HG03039 (cell line): ENCODE results near the gene GRID1.

Experiments used
- ATAC-seq: cut with Tn5 transposase; IDR thresholded peaks from one replicate; pipeline ENCODE4 v1.9.1; 2021; ENCODE audit warnings: mild to moderate bottlenecking, moderate library complexity; ENCODE audit not compliant: unreplicated experiment

Gene GRID1

DNA sequence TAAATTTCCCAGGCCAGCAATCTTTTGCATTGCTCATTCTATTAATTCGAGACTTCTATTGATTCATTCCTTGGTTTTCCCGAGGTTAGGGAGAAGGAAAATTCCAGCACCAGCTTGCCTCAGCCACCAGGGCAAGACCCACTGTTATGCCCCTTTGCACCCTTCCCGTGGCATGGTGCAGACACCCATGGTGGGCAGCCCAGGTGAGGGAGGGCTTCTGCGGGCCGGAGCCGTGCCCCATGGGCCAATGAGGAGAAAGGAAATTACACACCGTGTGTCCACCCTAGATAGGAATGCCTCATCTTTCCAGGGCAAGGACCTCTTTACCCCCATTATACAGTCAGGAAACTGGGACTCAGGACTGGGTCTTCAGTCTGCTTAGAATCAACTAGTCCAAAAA lies 4.5 kb upstream of the GRID1 start:
- no peak for ATAC-seq

DNA sequence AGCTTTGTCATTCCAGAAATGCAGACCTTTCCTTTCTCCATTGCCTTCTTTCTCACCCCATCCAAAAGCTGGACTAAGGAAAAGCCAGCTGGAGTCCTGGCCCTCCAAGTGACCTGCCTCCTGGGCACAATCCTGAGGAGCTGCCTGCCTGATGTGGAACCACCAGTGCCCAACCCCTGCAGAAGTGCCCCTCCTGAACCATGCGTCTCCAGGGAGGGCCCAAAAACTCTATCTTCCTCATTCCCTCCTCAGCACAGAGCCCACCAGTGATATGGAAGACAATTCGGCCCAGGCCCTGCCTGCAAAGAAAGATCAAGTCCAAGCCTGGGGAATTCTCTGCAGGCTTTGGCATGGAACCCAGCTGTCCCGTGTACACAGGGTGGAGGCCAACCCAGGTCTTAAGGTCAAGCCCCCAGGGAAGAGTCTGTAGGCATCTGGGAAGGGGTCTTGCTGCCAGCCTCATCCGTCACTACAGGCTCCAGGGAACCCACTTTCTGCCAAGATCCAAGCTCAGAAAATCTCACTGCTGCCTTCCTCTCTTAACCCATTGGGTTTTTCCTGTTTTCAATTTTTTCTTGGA lies 3.5 kb upstream of the GRID1 start:
- ATAC-seq: no peak

DNA sequence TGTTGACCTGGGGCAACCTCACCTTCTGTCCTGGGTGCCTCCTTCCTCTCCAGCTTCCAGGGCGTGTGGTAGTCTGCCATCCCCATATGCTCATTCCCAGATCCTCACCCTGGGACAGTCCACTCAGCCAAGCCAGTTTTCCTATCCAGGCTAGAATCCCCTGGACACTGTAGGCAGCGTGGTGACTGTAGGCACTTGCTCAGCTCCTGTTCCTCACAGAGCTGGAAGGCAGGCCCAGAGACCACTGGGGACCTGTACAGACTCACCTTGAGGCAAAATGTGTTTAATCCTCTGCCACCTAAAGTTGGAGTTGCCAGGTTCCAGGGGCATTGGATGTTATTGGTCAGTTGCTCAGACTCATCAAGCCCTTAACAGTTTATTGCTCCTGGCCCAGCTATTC lies 2.4 kb upstream of the GRID1 start:
- no peak for ATAC-seq

- no peak for ATAC-seq
Measured at GRCh38 chr10:86368046-86368445, 1.5 kb upstream of the GRID1 start.

DNA sequence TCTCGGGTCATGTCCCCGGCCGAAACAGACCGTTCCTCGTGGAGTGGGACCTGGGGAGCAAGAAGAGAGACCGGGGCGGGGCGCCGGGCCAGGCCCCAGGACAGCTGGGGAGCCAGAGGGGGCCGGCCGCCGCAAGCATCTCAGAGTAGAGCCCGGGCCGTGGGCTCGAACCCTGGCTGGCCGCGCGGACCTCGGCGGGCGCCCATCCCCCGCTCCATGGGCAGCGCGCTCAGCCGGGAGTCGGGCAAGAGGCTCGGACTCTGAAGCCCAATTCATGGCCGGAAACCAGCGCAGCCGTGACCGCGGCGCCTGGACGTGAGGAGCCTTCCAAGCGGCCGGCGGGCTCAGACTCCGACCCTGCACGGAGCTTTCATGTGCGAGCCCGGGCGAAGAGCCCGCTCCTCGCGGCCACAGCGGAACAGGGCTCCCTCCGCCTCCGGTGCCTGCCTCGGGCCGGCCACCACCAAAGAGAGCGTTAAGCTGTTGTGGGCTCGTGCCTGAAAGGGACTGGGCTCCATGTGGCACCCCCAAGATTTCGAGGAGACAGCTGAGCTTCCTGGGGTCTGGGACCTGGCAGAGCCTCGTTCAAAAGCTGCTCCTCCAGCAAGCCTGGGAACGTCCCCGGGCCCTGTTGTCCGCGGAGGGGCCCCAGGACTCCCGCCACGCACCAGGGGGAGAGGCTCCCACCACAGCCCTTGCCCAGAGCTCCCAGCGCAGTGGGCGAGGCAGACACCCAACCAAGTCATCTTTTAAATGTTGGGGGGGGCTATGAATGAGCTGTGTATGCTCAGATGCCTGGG lies 757 bp upstream of the GRID1 start:
- ATAC-seq: no peak

- ATAC-seq: no peak
Measured at GRCh38 chr10:86366902-86367151, 232 bp upstream of the GRID1 start.

DNA sequence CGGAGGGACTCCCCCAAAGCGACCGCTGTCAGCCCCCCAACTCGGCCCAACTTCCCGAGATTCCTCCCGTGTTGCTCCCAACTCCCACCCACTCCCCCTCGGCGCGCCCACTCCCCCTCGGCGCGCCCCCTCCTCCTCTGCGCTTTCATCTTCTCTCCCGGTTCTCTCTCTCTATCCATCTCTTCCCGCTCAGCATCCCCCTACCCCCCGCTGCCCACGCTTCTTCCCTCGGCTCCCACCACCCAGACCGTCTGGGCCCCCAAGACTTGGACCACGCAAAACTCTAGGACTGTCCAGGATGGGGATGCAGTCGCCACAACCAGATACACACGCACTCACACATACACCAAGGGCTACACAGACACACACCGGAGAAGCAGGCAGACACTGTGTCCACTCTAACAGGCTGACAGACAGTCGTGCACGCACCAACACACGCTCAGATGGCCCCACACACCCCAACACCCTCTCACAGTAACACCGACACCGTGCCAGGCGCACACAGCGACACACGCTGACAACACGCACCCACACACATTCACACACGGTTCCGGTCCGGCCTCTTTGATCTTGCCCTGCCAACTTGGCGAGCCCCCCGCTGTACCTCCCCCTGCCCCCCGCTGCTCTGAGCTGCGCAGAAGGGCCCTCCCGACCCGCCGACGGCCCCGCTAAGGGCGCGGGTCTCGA lies 1.1 kb downstream of the GRID1 start:
- no peak for ATAC-seq

- ATAC-seq: no peak
Measured at GRCh38 chr10:86364491-86365345, 1.9 kb downstream of the GRID1 start.

DNA sequence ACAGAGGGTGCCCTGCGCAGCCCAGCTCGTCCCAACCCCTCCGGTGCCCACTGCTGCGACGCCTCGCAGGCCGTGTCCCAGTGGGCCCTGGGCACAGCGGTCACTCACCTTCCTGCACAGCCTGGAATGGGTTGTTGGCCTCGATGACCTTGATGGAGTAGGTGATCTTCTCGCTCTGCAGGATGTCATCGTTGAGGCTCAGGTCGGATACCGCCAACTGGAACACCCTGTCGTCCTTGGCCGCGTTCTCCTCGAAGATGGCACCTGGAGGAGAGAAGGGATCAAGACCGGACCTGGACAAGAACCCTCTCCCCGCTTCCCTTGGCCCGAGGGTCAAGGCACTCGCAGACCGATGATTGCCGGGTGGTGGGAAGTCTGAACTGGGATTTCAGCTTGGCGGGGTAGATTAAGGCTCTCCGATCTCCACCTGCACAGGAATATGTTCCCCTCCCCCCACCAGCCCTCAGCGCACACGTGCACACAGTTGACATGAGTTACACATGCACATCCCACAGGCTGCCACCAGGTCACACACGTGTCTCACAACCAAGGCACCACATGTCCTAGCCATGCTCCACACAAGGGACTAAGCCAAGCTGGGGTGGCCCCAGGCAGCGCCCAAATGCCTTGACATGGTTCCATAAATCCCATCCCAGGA lies 2.6 kb downstream of the GRID1 start:
- no peak for ATAC-seq

DNA sequence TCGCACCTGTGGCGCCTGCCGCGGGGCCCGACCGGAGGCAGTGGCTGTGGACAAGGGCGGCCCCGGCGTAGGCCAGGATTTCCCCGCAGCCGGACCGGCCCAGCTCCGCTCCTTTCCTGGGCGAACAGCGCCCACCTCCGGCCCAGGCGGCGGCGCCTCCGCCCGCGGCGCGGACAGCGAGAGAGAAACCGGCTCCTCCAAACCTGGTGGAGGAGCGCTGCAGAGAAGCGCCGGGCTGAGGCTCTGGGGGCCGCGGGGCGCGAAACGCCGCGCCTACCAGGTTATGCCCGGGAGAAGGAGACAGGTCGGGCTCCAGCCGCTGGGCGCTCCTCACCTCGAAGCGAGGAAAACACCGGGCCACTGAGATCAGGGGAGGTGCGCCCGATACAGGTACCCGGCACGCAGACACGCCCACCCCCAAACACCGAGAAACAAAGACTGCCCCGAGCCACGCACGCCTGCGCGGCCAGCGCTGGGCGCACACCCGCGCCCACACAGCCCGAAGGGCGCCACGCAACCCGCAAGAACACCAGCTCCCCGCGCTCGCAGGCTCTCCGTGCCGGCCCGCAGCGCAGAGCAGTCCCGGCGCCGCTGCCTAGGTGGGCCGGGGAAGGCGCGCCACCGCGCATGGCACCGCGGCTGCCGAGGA lies 3.3 kb downstream of the GRID1 start:
- ATAC-seq: no peak

GRCh38 chr10:86362586-86363183 lies 3.9 kb downstream of the GRID1 start:
- ATAC-seq: no peak

GRCh38 chr10:86362129-86362527 lies 4.5 kb downstream of the GRID1 start:
- no peak for ATAC-seq

GRCh38 chr10:86361156-86362128 lies 5.2 kb downstream of the GRID1 start:
- no peak for ATAC-seq

- ATAC-seq: no peak
Measured at GRCh38 chr10:86360657-86361056, 5.9 kb downstream of the GRID1 start.

DNA sequence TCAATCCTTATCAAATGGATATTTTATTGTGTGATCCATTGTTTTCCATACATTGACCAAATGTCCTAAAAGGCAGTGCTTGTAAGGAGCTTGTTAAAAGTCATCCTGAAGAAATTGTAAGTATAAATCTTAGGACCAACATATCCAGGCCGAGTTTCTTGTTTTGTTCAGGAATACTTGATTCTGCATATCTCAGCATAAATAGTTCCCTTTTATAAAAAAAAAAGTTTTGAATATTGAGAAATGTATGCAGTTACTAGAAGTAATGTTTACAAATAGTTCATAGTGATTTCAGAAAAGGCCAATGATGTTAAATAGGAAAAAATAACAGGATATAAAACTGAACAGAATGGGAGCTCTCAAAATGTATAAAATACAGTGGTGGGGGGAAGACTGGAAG lies 6.6 kb downstream of the GRID1 start:
- no peak for ATAC-seq

DNA sequence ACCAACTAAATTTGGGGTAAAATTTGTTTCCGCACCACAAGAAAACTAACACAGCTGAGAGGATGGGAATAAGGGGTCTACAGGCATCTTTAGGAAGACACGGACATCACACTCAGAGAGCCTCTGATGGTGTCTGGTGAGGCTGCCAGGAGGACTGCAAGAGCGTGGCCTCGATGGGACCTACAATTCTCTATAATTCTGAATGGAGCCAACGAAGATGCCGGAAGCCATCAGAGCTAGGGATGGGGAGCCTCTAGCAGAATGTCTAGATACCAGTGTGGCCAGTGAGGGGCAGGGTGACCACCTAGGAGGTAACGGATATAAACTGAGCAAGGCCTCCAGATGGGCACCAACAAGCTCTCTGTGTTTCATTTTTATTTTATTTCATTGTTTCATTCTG lies 7.5 kb downstream of the GRID1 start:
- ATAC-seq: no peak

GRCh38 chr10:86357676-86358075 lies 8.9 kb downstream of the GRID1 start:
- ATAC-seq: no peak

DNA sequence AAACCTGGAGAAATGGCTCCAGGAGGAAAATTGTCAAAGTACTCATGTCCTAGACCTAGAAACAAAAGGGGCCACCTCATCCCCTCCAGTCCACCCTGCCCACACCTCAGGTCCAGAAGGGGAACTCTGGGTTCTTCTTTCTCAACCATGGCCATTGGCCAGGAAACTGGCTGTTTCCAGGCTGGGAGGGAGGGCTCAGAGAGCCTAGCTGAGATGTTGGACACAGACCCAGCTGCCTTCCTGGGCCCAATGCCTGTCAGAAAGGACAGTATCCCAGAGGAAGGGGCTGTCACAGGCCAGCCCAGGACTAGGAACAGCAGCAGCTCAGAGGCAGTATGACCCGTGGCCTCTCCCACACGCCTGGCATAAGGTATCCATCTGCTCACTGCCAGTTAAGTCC lies 9.6 kb downstream of the GRID1 start:
- ATAC-seq: no peak

DNA sequence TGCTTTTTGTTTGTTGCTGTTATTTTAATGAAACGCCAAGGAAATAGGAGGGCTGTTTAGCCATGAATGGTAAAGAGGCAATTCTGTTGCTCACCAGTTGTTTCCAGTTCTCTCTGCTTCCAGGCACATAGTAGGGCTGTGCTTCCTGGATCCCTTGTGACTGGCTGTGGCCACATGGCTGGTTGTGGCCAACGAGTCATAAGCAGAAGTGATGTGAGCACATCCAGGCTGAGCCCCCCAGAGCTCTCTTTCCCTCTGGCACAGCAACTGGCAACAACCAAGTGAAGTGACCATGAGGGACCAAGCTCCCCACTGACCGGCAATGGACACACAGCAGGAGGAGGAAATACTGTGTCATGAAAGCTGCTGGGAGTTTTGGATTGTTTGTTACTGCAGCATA lies 10.3 kb downstream of the GRID1 start:
- ATAC-seq: no peak
